ENCODE data around the gene WNT2. TPM values are rescaled to one million over a fixed set of nuclear protein-coding genes. Genes with fewer than 3 reads are reported as not detected.

Gene WNT2
- total RNA-seq, 4 donors from 2014 or later = not detected

- Histone ChIP-seq H3K27ac (no peak overlapping the region), H3K27me3 (no peaks in the 10 kb centered on the region), H3K4me3 (no peak overlapping the region), H3K4me1 (no peaks in the 10 kb centered on the region), H3K9me3 (no peaks in the 10 kb centered on the region), H3K36me3 (no peaks in the 10 kb centered on the region)
- intact Hi-C loops (cut with DNase I; ENCODE audit: low total_unique reads) (no loop called here), in situ Hi-C loops (cut with MboI; ENCODE audit: low pct_ligation_motif_present in 1 of 4, low pct_unique_long_range_greater_than_20kb in 1 of 4, low sequenced_read_pairs in 3 of 4) (no loop called here)
- 90 to 91% methylated on average over 5 of the region's 5 CpGs for WGBS, 2 donors (ENCODE audit: low coverage in 1 of 2)
- no peak for DNase-seq
- TF ChIP-seq CTCF (IDR thresholded peaks at IDR 0.05) (no peak), POLR2A (IDR thresholded peaks at IDR 0.05) (no peak), EP300 (IDR thresholded peaks at IDR 0.05; ENCODE audit: low read depth) (no peak), POLR2AphosphoS5 (IDR thresholded peaks at IDR 0.05) (no peak)
Observed at GRCh38 chr7:117281562-117281961, 41.3 kb downstream of the WNT2 start.

- TF ChIP-seq CTCF (IDR thresholded peaks at IDR 0.05) (no peak), POLR2A (IDR thresholded peaks at IDR 0.05) (no peak), POLR2AphosphoS5 (IDR thresholded peaks at IDR 0.05) (no peak)
- no peak for DNase-seq
- Histone ChIP-seq H3K4me3 (no peak overlapping the region), H3K27me3 (peaks cover 1% of the 10 kb centered on the region), H3K27ac (no peak overlapping the region), H3K9me3 (no peaks in the 10 kb centered on the region), H3K36me3 (no peaks in the 10 kb centered on the region), H3K4me1 (no peaks in the 10 kb centered on the region)
- in situ Hi-C loops (cut with MboI; ENCODE audit: low pct_ligation_motif_present in 1 of 4, low pct_unique_long_range_greater_than_20kb in 1 of 4, low sequenced_read_pairs in 3 of 4) = no loop called here
- intact Hi-C loops (cut with DNase I; ENCODE audit: low total_unique reads) = no loop called here
- WGBS, 2 donors (ENCODE audit: low coverage in 1 of 2) = 61 to 73% methylated on average over 12 of the region's 12 CpGs
Observed at GRCh38 chr7:117279931-117280557, 42.8 kb downstream of the WNT2 start.

GRCh38 chr7:117279203-117279602 is 43.7 kb downstream of the WNT2 start:
- no peaks in the 10 kb centered on the region for H3K36me3 ChIP-seq
- no peak overlapping the region for H3K4me3 ChIP-seq
- no peak overlapping the region for H3K27ac ChIP-seq
- H3K27me3 ChIP-seq = peaks cover 5% of the 10 kb centered on the region
- WGBS, 2 donors (ENCODE audit: low coverage in 1 of 2) = 80 to 88% methylated on average over 2 of the region's 2 CpGs
- DNase-seq = no peak
- TF ChIP-seq POLR2A (IDR thresholded peaks at IDR 0.05) (no peak), EP300 (IDR thresholded peaks at IDR 0.05; ENCODE audit: low read depth) (no peak), POLR2AphosphoS5 (IDR thresholded peaks at IDR 0.05) (no peak), CTCF (IDR thresholded peaks at IDR 0.05) (no peak)
- intact Hi-C loops (cut with DNase I; ENCODE audit: low total_unique reads) = no loop called here
- in situ Hi-C loops (cut with MboI; ENCODE audit: low pct_ligation_motif_present in 1 of 4, low pct_unique_long_range_greater_than_20kb in 1 of 4, low sequenced_read_pairs in 3 of 4) = no loop called here
- no peaks in the 10 kb centered on the region for H3K4me1 ChIP-seq
- H3K9me3 ChIP-seq = no peaks in the 10 kb centered on the region

GRCh38 chr7:117278040-117278439 is 44.8 kb downstream of the WNT2 start:
- H3K36me3 ChIP-seq = no peaks in the 10 kb centered on the region
- H3K4me1 ChIP-seq = no peaks in the 10 kb centered on the region
- no peak for DNase-seq
- no peak overlapping the region for H3K4me3 ChIP-seq
- H3K27ac ChIP-seq = no peak overlapping the region
- in situ Hi-C loops (cut with MboI; ENCODE audit: low pct_ligation_motif_present in 1 of 4, low pct_unique_long_range_greater_than_20kb in 1 of 4, low sequenced_read_pairs in 3 of 4) = no loop called here
- no peaks in the 10 kb centered on the region for H3K9me3 ChIP-seq
- WGBS, 2 donors (ENCODE audit: low coverage in 1 of 2) = 80 to 90% methylated on average over 1 to 10 of the region's 10 CpGs
- H3K27me3 ChIP-seq = peaks cover 5% of the 10 kb centered on the region
- intact Hi-C loops (cut with DNase I; ENCODE audit: low total_unique reads) = no loop called here
- TF ChIP-seq CTCF (IDR thresholded peaks at IDR 0.05) = no peak
- no peak for TF ChIP-seq POLR2A (IDR thresholded peaks at IDR 0.05)
- no peak for TF ChIP-seq EP300 (IDR thresholded peaks at IDR 0.05; ENCODE audit: low read depth)
- TF ChIP-seq POLR2AphosphoS5 (IDR thresholded peaks at IDR 0.05) = no peak

All from transverse colon (tissue), 4 donors.